ENCODE data around the gene ASPSCR1.

- TF ChIP-seq CTCF (IDR thresholded peaks at IDR 0.05): no peak
- no peak for TF ChIP-seq POLR2A (IDR thresholded peaks at IDR 0.05)
Measured at GRCh38 chr17:82025401-82026107, 48.1 kb downstream of the ASPSCR1 start.

Data from body of pancreas (tissue), 4 donors.